GM21515 (cell line): Measurements from ENCODE around the gene RGS16.

ENCODE experiments used
- ATAC-seq: cut with Tn5 transposase; IDR thresholded peaks from one replicate; pipeline ENCODE4 v1.9.1; 2021; ENCODE audit not compliant: unreplicated experiment

Gene RGS16

GRCh38 chr1:182587093-182587492 is 17.1 kb downstream of the RGS16 start:
- ATAC-seq = no peak

- ATAC-seq = no peak
These were observed 17.8 kb downstream of the RGS16 start for GRCh38 chr1:182586380-182586779.

- no peak for ATAC-seq
These were observed 19.4 kb downstream of the RGS16 start for GRCh38 chr1:182584746-182585145.

GRCh38 chr1:182580736-182581135 is 23.5 kb downstream of the RGS16 start:
- ATAC-seq = no peak

GRCh38 chr1:182575540-182576149 is 28.5 kb downstream of the RGS16 start:
- no peak for ATAC-seq

GRCh38 chr1:182574156-182574555 is 30.0 kb downstream of the RGS16 start:
- ATAC-seq = no peak

- no peak for ATAC-seq
These were observed 33.6 kb downstream of the RGS16 start for GRCh38 chr1:182570611-182570970.

- no peak for ATAC-seq
These were observed 34.1 kb downstream of the RGS16 start for GRCh38 chr1:182569939-182570610.

GRCh38 chr1:182568647-182569284 is 35.4 kb downstream of the RGS16 start:
- no peak for ATAC-seq

- no peak for ATAC-seq
These were observed 36.6 kb downstream of the RGS16 start for GRCh38 chr1:182567629-182568028.

GRCh38 chr1:182565537-182565936 is 38.7 kb downstream of the RGS16 start:
- no peak for ATAC-seq

- no peak for ATAC-seq
These were observed 39.7 kb downstream of the RGS16 start for GRCh38 chr1:182564406-182565004.

- no peak for ATAC-seq
These were observed 41.1 kb downstream of the RGS16 start for GRCh38 chr1:182563095-182563494.

- ATAC-seq = no peak
These were observed 42.7 kb downstream of the RGS16 start for GRCh38 chr1:182561456-182561855.

GRCh38 chr1:182560392-182560984 is 43.7 kb downstream of the RGS16 start:
- ATAC-seq = no peak

- no peak for ATAC-seq
These were observed 47.9 kb downstream of the RGS16 start for GRCh38 chr1:182556279-182556678.

GRCh38 chr1:182555493-182555892 is 48.7 kb downstream of the RGS16 start:
- ATAC-seq = no peak

GRCh38 chr1:182552527-182552926 is 51.7 kb downstream of the RGS16 start:
- ATAC-seq = no peak

GRCh38 chr1:182549811-182550210 is 54.4 kb downstream of the RGS16 start:
- ATAC-seq = no peak

GRCh38 chr1:182549346-182549745 is 54.8 kb downstream of the RGS16 start:
- no peak for ATAC-seq
